HepG2 (cell line): ENCODE measurements around the gene ASB16. TPM values are rescaled to one million over a fixed set of nuclear protein-coding genes. Genes with fewer than 3 reads are reported as not detected.

Experiments used
- NONO ChIP-seq, 2 experiments: fragments of 450-650 bp in 1 of 2; sonication (generic) in 1 of 2; formaldehyde crosslinking in 1 of 2; IDR thresholded peaks in 1 of 2; conservative IDR thresholded peaks in 1 of 2; 2 replicates each; pipeline versions ENCODE4 v1.6.1 to v1.8.0; 2017 to 2022; ENCODE audit warnings: mild to moderate bottlenecking in 1 of 2, missing genetic modification reagents in 1 of 2, moderate library complexity in 1 of 2
- NPAS2 ChIP-seq: sonication (generic); formaldehyde crosslinking; IDR thresholded peaks from 2 replicates; pipeline ENCODE4 v1.8.0; 2022; ENCODE audit warnings: mild to moderate bottlenecking, missing genetic modification reagents, borderline replicate concordance
- SMAD1 ChIP-seq: sonication (generic); formaldehyde crosslinking; IDR thresholded peaks from 2 replicates; pipeline ENCODE4 v1.4.0; 2020; ENCODE audit warnings: missing genetic modification reagents, low read depth, mild to moderate bottlenecking, borderline replicate concordance
- SP5 ChIP-seq: IDR thresholded peaks from 2 replicates; pipeline ENCODE4 v1.6.1; 2016; ENCODE audit warnings: low read depth, borderline replicate concordance
- TEAD3 ChIP-seq: optimal IDR thresholded peaks from 2 replicates; pipeline ENCODE3; 2016; ENCODE audit warnings: borderline replicate concordance
- ZFP37 ChIP-seq: sonication (generic); formaldehyde crosslinking; IDR thresholded peaks from 2 replicates; pipeline ENCODE4 v1.4.0; 2020; ENCODE audit warnings: missing genetic modification reagents, borderline replicate concordance
- ZNF451 ChIP-seq: sonication (generic); formaldehyde crosslinking; IDR thresholded peaks from 2 replicates; pipeline ENCODE4 v1.5.0; 2020; ENCODE audit warnings: mild to moderate bottlenecking, missing genetic modification reagents
- ZNF678 ChIP-seq: sonication (generic); formaldehyde crosslinking; IDR thresholded peaks from 2 replicates; pipeline ENCODE4 v1.4.0; 2020; ENCODE audit warnings: mild to moderate bottlenecking, missing genetic modification reagents
- polyA plus RNA-seq, 8 experiments: library from polyadenylated mRNA; depleted of rRNA in 3 of 8; stranded (reverse) in 7 of 8; unstranded in 1 of 8; fragments of >200 nt; fragmentation: Illumina TruSeq in 4 of 8; extraction: Trizol in 4 of 8; gene quantifications; 2 replicates each; pipeline versions ENCODE4 v1.2.1 to v1.2.3, GENCODE V29; 2011 to 2016; ENCODE audit warnings: low read depth in 4 of 8, missing spikeins in 1 of 8, mixed read lengths in 1 of 8; ENCODE audit not compliant: insufficient read depth in 1 of 8
- total RNA-seq, 5 experiments: library from RNA; depleted of rRNA; stranded (reverse); fragments of >200 nt; fragmentation: Illumina TruSeq; extraction: Trizol; gene quantifications; 2 replicates each; pipeline ENCODE4 v1.2.3, GENCODE V29; 2016; ENCODE audit warnings: low read depth in 1 of 5
- TF ChIP-seq, protein P1 (sequence below): IDR thresholded peaks from 2 replicates; pipeline ENCODE4 v1.6.1; 2016; ENCODE audit warnings: low read depth, control low read depth
- TF ChIP-seq, protein P2 (sequence below): sonication (generic); formaldehyde crosslinking; conservative IDR thresholded peaks from 2 replicates; pipeline ENCODE4 v1.4.0; 2020; ENCODE audit warnings: missing genetic modification reagents
- TF ChIP-seq, protein P3 (sequence below): sonication (generic); formaldehyde crosslinking; IDR thresholded peaks from 2 replicates; pipeline ENCODE4 v1.4.0; 2020; ENCODE audit warnings: missing genetic modification reagents, mild to moderate bottlenecking, borderline replicate concordance
- TF ChIP-seq, protein P4 (sequence below): sonication (generic); formaldehyde crosslinking; IDR thresholded peaks from 2 replicates; pipeline ENCODE4 v1.5.1; 2020; ENCODE audit warnings: mild to moderate bottlenecking, missing genetic modification reagents
- TF ChIP-seq, protein P5 (sequence below): sonication (generic); formaldehyde crosslinking; conservative IDR thresholded peaks from 2 replicates; pipeline ENCODE4 v1.5.0; 2020; ENCODE audit warnings: missing genetic modification reagents

ASB16 gene
- total and polyA plus RNA-seq, 2 of the 13 experiments (the other 11 are each of a cell fraction or from before 2014, with no cell fraction given), result 0.07 TPM; not detected in 1

DNA sequence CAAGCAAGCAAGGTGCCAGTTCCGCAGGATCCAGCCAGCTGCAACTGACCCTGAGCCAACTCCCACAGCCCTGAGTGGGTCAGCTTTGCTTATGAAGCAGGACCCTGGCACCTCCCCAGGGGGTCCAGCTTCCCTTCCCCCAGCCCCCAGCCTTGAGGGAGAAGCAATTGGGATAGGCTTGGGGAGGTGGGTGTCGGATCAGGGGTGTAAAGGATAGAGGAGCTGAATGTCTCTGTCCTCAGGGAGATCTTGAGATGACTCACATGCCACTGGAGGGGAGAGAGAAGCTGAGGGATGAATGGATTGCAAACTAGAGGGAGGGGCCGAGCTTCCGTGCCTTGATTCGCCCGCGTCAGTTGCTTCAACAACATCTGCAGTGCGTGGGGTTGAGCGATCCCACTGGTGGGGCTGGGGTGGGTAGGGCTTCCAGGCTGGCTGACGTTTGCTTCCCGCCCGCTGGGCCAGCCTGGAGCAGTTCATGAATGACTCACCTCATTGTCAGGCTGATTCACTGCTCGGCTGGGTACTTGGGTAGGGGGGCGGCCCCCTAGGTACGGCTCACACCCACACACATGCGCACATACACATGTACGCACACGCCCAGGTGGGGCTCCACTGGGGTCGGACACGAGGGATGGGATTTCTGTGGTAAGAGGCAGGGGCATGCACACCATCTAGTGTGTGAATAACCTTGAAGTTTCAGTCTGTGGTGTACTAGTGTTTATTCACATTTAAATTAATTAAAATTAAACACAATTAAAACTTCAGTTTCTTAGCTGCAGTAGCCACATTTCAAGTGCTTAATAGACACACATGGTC is 32.4 kb upstream of the ASB16 start (continued):
- peak; percentile 53; the same call in 1 of the 2 replicates for TF ChIP-seq SMAD1 (CRISPR knock-in tag)
- TF ChIP-seq, protein P1, sequence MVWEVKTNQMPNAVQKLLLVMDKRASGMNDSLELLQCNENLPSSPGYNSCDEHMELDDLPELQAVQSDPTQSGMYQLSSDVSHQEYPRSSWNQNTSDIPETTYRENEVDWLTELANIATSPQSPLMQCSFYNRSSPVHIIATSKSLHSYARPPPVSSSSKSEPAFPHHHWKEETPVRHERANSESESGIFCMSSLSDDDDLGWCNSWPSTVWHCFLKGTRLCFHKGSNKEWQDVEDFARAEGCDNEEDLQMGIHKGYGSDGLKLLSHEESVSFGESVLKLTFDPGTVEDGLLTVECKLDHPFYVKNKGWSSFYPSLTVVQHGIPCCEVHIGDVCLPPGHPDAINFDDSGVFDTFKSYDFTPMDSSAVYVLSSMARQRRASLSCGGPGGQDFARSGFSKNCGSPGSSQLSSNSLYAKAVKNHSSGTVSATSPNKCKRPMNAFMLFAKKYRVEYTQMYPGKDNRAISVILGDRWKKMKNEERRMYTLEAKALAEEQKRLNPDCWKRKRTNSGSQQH (CRISPR knock-in tag), result peak; percentile 69; the same call in 1 of the 2 replicates
- TF ChIP-seq SP5 (CRISPR knock-in tag), result peak; percentile 53; the same call in 1 of the 2 replicates
- no peak for TF ChIP-seq NONO (IDR thresholded peaks at IDR 0.05)
- peak; percentile 63; the same call in 1 of the 2 replicates for TF ChIP-seq NONO (CRISPR knock-in tag; conservative IDR thresholded peaks at IDR 0.05)
- TF ChIP-seq ZNF678 (CRISPR knock-in tag), result no peak
- peak; percentile 44 for TF ChIP-seq TEAD3
- TF ChIP-seq, protein P2, sequence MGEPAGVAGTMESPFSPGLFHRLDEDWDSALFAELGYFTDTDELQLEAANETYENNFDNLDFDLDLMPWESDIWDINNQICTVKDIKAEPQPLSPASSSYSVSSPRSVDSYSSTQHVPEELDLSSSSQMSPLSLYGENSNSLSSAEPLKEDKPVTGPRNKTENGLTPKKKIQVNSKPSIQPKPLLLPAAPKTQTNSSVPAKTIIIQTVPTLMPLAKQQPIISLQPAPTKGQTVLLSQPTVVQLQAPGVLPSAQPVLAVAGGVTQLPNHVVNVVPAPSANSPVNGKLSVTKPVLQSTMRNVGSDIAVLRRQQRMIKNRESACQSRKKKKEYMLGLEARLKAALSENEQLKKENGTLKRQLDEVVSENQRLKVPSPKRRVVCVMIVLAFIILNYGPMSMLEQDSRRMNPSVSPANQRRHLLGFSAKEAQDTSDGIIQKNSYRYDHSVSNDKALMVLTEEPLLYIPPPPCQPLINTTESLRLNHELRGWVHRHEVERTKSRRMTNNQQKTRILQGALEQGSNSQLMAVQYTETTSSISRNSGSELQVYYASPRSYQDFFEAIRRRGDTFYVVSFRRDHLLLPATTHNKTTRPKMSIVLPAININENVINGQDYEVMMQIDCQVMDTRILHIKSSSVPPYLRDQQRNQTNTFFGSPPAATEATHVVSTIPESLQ (CRISPR knock-in tag), result no peak
- no peak for TF ChIP-seq ZNF451 (CRISPR knock-in tag)
- TF ChIP-seq, protein P3, sequence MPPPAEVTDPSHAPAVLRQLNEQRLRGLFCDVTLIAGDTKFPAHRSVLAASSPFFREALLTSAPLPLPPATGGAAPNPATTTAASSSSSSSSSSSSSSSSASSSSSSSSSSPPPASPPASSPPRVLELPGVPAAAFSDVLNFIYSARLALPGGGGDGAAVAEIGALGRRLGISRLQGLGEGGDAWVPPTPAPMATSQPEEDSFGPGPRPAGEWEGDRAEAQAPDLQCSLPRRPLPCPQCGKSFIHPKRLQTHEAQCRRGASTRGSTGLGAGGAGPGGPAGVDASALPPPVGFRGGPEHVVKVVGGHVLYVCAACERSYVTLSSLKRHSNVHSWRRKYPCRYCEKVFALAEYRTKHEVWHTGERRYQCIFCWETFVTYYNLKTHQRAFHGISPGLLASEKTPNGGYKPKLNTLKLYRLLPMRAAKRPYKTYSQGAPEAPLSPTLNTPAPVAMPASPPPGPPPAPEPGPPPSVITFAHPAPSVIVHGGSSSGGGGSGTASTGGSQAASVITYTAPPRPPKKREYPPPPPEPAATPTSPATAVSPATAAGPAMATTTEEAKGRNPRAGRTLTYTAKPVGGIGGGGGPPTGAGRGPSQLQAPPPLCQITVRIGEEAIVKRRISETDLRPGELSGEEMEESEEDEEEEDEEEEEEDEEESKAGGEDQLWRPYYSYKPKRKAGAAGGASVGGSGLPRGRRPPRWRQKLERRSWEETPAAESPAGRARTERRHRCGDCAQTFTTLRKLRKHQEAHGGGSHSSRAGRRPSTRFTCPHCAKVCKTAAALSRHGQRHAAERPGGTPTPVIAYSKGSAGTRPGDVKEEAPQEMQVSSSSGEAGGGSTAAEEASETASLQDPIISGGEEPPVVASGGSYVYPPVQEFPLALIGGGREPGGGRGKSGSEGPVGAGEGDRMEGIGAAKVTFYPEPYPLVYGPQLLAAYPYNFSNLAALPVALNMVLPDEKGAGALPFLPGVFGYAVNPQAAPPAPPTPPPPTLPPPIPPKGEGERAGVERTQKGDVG, result peak; percentile 69; the same call in 1 of the 2 replicates
- TF ChIP-seq, protein P4, sequence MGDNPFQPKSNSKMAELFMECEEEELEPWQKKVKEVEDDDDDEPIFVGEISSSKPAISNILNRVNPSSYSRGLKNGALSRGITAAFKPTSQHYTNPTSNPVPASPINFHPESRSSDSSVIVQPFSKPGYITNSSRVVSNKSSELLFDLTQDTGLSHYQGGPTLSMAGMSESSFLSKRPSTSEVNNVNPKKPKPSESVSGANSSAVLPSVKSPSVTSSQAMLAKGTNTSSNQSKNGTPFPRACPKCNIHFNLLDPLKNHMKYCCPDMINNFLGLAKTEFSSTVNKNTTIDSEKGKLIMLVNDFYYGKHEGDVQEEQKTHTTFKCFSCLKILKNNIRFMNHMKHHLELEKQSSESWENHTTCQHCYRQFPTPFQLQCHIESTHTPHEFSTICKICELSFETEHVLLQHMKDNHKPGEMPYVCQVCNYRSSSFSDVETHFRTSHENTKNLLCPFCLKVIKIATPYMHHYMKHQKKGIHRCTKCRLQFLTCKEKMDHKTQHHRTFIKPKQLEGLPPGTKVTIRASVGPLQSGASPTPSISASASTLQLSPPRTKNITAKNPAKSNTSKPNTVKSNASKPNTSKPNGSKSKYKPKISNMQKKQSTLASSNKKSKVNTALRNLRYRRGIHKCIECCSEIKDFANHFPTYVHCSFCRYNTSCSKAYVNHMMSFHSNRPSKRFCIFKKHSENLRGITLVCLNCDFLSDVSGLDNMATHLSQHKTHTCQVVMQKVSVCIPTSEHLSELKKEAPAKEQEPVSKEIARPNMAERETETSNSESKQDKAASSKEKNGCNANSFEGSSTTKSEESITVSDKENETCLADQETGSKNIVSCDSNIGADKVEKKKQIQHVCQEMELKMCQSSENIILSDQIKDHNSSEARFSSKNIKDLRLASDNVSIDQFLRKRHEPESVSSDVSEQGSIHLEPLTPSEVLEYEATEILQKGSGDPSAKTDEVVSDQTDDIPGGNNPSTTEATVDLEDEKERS (CRISPR knock-in tag), result peak; percentile 66; the same call in 1 of the 2 replicates
- TF ChIP-seq, protein P5, sequence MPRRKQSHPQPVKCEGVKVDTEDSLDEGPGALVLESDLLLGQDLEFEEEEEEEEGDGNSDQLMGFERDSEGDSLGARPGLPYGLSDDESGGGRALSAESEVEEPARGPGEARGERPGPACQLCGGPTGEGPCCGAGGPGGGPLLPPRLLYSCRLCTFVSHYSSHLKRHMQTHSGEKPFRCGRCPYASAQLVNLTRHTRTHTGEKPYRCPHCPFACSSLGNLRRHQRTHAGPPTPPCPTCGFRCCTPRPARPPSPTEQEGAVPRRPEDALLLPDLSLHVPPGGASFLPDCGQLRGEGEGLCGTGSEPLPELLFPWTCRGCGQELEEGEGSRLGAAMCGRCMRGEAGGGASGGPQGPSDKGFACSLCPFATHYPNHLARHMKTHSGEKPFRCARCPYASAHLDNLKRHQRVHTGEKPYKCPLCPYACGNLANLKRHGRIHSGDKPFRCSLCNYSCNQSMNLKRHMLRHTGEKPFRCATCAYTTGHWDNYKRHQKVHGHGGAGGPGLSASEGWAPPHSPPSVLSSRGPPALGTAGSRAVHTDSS (CRISPR knock-in tag), result 0 out of 2 replicates have a peak, but pooled peaks have one; percentile 73
- 0 out of 2 replicates have a peak, but pooled peaks have one; percentile 56 for TF ChIP-seq NPAS2 (CRISPR knock-in tag)
- 0 out of 2 replicates have a peak, but pooled peaks have one; percentile 66 for TF ChIP-seq ZFP37 (CRISPR knock-in tag)
